LoVo (cell line): ENCODE results near the gene LMO3.
A peak's percentile ranks its signal among the peaks of the same experiment; 100 is the strongest.
"Not testable (repeated sequence)": the region's sequence is repeated elsewhere in the genome, so short reads cannot be mapped to it uniquely, and the experiment has no call there.

Source experiments
- DNase-seq: peaks from one replicate; pipeline ENCODE4 v3.0.0-alpha.2; 2016; ENCODE audit warnings: low spot score

Gene LMO3

DNA sequence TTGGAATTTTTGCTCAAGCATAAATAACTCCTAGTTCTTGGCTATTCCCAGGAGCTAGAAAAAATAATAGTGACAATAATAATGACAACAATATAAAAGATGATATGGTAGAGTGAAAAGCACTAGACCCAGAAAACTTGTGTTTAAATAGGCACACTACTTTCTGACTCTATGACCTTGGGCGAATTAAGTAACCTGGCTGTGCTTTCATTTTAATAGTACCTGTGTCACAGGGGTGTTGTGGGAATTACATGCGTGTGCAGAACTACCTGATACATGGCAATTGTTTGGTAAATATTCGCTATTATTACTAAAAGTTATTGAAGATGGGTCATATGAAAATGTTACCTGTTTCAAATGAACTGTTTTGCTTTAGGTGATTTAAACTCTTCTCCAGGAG lies 60.1 kb downstream of the LMO3 start:
- no peak for DNase-seq

DNA sequence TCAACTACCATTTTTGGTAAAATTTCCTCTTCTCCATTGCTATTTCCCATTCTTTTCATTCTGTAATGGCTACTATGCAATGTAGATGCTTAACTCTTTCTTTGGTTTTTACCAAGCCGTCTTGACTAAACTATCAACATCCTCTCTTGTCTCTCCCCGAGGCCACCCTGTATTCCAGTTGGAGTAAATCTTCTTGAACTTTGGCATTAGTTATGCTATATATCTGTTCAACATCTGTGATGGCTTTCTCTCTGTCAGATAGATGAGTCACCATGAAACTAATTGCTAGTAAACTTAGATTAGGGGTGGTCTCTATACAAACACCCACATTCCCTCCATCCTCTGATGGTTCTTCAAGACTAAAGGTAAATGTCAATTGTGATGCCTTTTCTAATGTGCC lies 63.4 kb downstream of the LMO3 start:
- no peak for DNase-seq

DNA sequence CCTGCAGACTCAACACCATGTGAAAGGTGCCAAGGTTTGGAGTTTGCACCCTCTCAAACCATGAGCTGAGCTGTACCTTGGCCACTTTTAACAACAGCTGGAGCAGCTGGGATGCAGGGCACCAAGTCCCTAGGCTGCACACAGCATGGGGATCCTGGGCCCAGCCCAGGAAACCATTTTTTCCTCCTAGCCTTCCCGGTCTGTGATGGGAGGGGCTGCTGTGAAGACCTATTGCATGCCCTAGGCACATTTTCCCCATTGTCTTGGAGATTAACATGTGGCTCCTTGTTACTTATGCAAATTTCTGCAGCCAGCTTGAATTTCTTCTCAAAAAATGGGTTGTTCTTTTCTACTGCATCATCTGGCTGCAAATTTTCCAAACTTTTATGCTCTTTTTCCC lies 68.3 kb downstream of the LMO3 start:
- DNase-seq, result not testable (repeated sequence)

DNA sequence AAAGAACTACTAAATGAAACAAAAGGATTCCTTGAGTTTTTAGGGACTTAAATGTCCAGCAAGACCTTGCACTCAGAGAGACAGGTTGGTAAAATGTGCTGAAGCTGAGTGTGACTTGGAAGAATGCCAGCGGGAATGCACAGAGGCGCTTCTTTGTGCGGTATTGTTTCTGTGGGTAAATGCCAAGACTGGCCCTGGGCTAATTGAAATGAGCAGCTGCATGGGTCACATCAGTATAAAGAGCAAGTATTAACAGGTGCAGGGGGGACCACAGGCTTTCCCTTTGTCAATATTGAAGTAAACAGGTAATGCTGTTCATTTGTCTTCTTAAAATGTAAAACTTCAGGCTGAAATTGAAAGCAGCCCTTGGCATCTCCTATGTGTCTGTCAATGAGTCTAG lies 74.3 kb downstream of the LMO3 start:
- DNase-seq, result no peak

DNA sequence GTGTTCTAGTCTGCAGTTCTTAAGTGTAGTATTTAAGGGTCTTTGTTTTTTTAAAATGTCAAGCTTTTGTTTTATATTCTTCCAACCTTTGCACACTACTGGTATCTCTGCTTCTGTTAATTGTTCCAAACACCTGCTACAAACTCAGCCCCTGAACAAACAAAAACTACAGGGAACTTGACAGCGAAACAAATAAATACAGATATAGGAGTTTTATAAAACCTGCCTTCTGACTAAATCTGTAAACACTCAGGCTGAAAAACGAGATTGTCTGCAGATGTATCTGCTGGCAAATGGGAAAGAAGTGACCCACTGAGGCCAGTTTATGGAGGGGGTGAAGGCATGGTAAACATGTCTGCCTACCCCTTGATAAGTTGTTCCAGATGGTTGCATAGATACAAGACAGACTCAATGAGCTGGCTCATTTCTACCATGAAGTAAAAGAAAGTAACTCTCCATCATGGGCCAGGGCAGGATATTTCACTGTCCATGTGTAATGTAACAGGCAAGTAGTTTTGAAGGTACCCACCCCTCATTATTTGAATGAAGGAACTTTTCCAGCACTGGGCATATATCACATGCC lies 75.6 kb downstream of the LMO3 start:
- DNase-seq, result no peak

DNA sequence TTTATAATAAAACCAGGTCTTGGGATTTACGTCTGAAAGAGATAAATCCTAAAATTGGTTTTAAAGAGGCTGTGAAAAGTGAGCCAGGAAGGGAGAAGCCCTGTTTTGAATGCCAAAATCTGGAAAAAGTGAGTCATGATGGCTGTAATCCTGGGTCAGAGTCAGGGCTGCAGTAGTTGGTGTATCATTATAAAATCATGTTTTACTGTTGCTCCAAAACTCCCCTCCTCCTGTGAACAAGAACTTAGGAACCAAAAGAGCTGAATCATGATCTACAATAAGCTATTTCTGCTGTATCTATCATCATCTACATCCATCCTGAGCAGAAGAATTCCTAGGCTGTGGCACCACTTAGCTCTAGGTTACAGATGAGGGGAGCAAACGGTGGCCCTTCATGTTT lies 79.3 kb downstream of the LMO3 start:
- DNase-seq, result no peak

DNA sequence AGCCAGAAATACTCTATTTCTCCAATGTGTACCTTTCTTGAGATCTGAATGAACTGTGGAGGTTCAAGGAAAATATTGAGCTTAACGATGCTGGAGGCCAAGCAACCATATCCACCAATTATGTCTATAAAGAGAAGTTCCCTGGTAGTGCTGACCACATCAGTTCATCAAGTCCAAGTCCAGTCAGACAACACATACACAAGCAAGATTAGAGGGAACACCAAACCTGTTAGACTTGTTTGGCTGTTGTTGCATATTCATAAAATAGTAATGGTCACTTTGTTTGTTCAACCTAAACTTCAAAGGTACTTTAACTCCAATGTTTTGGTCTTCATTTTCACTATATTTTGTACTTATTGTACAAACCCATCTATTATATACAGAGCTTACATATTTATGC lies 81.6 kb downstream of the LMO3 start:
- DNase-seq, result peak; percentile 34

DNA sequence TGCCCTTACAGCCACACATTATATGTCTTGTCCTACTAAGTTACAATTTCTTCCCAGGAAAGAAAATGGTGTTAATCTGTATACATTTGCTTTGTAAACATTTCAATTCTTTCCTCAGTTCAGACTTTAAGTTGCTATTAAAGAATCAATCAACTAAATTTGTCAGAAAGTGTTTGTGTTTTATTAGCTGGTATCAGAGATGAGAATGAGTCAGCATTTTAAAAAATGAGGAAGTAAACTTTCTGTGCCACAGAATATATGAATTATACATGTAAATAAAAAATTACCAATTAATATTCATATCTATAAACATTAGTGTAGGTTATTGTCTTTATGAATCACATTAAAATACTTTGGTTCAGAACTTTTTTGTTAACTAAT lies 82.0 kb downstream of the LMO3 start:
- no peak for DNase-seq

DNA sequence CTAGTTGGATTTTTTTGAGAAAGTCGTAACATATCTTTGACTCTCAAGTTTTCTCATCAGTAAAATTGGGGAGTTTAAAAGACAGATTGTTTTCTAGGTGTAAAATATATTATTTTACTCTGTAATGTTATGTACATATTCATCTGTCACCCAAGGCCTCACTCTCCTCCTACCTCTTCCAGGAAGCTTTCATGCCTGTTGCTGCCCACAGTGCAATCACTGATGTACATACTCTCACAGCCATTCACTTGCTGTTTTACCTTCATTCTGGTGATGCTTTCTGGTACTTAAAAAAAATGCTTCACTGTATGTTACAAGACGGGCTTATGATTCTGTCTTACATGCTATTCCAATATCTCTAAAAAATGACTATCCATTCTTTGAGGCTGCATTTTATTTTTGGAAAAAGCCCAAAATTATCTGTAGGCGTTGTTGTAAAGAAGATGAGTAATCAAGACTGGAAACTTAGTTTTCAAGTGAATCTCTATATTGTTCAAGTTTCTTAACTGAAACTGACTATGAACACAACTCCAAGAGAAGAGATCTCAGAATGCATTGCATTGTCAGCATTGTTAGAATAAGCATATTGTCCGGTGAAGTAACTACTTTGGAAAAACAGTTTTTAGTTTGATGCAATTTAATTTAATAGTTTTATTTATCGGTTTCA lies 82.5 kb downstream of the LMO3 start:
- no peak for DNase-seq

DNA sequence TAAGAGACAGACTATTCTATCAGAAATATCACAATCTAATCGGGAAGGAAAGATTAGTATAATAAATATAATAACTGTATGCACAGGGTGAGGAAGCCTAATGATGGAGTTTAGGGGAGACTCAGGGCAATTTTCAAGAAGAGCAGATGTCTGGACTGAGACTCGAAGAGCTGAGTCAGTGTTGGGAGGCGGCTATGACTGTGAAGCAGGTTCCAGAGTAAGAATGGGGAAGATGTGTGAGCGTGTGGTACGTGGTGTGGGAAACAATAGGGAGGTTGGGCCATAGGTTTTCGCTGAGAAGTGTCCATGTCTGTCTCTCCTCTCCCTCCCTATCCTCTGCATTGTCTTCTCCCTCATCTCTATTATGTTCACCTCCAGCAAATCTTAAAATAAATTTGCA lies 85.6 kb downstream of the LMO3 start:
- no peak for DNase-seq

DNA sequence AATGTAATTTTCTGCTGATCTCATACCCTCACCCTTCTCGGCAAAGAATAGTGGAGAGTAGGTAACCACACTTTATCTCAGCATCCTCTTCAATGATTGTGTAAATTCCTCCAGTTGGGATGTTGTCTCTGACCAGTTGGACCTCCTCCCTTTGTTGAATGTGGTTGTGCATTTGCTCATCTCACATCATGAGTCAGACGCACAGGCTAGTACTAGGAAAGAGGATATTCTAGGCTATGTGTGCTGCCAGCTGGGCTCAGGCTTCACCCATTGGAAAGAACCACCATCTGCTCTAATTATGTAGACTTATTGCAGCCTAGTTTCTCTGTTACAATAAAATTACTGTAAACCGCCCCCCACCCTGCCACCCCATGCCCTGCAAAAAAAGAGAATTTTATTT lies 90.3 kb downstream of the LMO3 start:
- no peak for DNase-seq

DNA sequence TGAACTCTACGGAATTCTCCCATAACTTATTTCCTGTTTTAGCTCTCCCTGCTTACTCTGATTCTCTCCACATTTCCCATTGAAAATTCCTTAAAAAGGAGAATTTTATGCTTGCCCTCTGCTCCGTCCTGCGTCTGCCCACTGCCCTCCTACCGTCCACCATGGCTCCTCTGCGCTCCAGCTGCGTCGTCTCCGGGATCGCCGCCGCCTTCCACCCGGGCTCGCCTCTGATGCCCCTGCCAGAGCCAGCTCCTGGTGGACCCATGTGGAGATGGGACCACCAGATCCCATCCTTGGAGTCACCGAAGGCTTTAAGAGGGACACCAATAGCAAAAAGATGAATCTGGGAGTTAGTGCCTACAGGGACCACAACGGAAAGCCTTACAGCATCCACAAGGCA lies 92.7 kb downstream of the LMO3 start:
- no peak for DNase-seq

DNA sequence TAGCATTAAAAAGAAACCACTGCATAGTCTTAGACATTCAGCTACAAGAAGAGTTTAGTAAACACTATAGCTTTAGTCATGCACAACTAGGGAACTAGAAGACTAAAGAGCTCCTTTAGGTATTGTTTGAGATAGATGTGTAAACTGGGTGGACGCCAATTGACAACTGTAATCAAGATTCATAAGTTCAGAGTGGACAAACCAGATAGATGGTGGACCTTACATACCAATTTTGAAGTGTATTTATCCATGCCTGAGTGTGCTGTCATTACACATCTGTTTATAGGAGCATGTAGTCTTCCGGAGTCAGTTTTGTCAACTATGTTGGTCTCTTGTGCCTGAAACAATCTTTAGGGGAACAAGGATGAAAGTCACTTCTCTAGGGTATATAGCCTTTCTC lies 96.6 kb downstream of the LMO3 start:
- no peak for DNase-seq

DNA sequence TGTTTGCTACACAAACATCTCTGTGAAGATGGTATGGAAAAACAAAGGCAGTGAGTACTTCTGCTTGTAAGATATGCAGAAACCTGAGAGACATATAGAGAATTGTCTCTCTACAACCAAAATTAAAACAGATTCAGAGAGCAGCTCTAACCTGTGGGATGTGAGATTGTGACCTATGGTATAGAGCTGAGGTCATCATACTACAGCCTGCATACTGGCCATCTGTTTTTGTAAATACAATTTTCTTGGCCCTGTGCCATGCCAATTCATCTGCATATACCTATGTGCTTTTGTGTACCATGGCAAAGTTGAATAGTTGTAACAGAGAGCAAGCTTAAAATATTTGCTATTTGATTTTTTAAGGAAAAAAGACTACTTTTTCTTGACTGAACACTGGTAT lies 99.6 kb downstream of the LMO3 start:
- no peak for DNase-seq

DNA sequence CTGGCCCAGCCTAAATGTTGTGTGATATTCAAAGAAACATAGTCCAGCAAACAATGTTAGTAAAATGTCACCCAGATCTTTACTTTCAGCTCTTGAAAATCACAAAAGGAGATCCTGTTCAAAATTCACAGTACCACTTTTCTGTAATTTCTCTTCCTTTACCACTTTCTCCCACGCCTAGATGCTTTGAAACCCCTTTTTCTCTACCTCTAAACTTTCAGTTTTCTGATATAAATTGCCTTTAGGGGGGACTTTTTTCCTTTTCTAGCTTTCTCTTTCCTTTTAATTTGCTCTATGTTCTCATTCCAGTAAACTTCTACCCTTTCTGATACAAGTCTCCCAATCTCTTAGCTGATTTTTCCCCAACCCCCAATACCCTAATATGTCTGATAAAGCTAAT lies 101.8 kb downstream of the LMO3 start:
- no peak for DNase-seq

DNA sequence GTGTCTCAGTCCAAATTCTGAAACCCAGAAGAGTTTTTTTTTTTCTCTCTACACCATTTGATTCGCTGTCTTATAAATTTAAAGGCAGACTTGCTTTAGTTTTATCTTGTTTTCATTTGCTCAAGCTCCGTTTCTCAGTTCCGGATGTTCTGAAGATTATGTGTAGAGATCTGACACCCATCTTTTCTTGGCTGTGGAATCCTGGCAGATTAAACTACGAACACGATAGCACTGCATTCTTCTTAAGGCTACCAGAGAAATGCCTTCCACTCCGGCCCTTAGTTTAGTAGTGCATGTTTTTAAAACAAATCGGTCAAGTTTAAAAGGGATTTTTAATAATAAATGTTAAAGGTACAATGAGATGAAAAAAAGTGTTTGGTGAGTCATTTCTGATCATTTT lies 106.4 kb downstream of the LMO3 start:
- no peak for DNase-seq
